GM18867 (cell line): ENCODE measurements around the gene KCNQ1.

Experiments
- ATAC-seq: cut with Tn5 transposase; IDR thresholded peaks from one replicate; pipeline ENCODE4 v1.9.1; 2021; ENCODE audit warnings: mild to moderate bottlenecking, moderate library complexity; ENCODE audit not compliant: unreplicated experiment

The KCNQ1 gene

DNA sequence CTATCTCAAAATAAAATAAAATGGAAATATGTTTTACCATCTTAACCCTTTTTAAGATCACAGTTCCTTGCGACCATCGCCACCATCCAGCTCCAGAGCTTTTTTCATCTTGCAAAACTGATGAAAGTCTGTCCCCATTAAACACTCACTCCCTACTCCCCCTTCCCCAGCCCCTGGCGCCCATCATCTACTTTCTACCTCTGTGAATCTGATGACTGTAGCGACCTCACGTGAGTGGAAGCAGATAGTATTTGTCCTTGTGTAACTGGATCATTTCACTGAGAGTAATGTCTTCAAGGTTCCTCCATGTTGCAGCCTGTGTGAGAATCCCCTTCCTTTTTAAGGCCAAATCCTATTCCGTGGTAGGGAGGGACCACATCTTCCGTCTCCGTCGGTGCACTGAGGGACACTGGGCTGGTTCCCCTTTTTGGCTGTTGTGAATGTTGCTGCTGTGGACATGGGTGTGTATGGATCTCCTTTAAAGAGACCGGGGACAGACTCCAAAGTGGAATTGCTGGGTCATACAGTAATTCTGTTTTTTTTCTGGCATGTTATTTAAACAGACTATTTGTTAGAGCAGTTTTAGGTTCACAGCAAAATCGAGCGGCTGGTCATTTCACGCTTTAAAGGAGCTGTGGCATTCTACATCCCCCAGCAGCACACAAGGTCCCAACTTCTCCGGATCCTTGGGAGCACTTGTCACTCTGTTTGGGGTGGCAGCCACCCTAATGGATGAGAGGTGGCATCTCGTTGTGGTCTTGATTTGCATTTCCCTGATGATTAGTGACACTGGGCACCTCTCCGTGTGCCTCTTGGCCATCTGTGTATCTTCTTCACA, 120.0 kb downstream of the KCNQ1 start:
- ATAC-seq: no peak

DNA sequence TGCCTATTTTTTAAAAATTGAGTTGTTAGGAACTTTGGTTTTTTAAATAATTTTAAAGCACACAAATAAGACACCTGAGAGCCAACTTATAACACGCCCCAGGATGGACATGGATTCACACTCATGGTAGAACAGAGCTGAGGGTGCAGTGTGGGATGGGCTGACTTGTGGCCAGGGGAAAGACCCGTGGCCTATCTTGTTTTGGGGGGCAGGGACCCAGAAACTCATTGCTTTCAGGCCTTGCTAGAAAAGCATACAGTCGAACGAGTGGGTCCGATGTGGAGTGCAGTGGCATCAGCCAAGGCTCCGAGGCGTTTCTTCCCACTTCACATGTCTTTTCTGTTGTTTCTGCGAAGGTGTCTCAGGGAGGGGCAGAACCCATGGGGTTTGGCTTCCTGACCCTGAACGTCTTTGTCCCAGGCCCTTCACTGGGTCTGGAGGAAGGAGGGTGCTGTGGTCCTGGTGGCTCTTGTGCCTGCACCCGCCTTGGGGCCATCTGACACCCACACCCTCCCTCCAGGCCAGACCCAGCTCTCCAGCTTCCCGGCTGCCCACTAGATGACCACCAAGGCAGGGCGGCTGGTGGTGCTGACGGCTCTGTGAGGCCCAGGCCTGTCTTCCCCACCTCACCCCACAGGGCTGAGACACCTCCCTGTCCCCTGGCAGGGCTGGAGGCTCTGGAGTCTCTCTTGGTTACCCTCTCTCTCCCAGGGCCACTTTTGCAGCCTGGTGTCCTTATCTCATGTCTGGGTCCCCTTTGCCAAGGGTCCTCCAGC, 120.8 kb downstream of the KCNQ1 start:
- ATAC-seq: no peak

DNA sequence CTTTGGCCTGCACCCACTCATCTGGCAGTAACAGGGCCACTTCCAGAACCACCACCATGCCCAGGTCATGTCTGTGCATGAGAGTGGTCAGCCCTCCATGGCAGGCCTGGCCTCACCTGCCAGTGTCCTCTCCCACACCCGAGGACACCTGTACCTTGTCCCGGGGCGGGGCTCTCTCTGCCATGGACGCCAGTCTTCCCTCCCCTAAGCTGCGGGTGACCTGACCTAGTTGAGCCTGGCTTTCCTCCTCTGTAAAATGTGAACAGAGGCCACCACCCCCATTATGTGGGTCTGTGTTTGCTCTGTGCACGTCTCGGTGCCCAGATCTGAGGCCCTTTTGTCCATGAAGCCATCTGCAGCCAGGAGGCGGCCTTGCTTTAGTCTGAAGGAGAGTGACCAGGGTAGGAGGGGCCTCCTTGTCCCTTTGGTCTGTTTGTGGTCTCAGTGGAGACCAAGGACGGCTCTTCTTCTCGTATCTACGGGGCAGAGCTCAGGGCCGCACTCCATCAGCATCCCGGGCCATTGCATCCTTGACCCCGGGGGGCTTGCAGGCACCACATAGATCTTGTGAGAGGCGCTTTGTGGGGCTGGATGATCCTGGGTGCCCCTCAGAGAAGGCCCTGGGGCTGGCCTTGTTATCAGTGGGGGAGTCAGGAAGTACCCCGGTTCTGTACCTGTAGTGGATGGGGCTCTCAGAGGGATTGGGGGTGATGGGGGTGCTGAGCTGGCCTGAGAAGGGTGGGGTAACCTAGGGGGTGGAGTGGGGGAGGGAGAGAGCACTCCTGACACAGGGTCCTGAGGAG, 121.6 kb downstream of the KCNQ1 start:
- ATAC-seq: no peak

DNA sequence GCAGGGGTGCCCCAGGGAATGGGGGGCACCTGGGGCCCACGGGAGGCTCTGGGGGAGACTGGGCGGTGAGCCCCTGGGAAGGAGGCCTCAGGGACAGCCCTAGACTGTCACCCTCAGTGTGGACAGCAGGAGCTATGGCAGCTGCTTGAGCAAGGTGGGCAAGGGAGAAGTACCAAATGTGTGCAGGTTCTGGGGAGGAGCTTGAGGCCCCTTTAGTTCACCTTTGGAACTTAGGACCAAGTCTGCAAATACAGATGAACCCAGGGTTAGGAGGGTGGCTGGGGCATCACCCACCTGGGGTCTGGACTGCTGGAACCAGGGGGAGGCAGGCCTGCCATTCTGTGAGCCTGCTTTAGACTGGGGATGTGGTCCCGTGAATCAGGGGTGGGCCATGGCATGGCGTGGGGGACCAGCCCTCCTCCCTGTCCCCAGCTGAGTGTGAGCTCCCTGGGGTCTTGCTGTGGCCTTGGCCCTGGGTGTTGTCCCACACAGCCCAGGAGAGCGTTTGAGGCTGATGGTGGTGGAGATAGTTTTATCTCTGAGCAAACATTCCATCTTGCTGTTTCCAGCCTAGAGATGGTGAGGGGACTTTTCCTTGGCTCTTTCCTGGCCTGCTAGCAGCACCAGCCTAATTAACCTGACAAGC, 122.3 kb downstream of the KCNQ1 start:
- ATAC-seq: no peak

DNA sequence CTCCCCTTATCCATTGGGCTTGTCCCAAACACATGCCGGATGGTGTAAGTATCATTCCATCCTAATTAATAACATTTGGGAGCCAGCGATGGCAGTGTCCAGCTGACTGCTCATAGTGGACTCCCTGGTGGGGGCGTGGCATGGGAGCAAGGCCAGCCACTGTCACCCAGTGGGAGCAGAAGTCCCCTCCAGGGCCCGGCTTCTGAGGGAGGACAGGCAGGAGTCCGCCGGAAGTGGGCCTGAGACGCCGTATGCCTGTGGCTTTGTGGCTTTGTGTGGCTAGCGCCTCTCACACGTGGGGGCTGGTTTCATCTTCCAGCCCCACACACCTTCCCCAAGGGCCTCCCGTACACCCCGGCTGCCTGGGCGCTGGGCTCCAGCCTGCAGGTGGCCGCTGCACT, 124.5 kb downstream of the KCNQ1 start:
- ATAC-seq: no peak

DNA sequence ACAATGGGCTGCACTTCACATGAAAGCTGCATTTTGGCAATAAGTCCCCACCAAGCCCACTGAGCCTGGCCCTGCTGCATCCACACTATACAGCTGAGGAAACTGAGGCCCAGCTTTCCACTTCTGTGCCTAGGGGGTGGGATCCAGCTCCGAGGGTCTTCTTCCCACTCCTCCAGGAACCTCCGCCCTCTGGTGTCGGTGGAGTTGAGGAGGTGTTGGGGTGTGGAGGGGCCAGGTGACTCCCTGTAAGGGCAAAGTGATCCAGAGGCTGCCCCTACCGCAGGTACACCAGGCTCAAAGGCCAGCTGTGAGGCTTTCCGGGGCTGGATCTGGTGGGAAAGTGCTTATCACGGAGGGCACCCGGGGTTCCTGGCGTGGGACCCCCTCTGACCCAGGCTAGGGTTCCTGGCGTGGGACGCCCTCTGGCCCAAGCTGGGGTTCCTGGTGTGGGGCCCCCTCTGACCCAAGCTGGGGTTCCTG, 125.0 kb downstream of the KCNQ1 start:
- ATAC-seq: no peak

DNA sequence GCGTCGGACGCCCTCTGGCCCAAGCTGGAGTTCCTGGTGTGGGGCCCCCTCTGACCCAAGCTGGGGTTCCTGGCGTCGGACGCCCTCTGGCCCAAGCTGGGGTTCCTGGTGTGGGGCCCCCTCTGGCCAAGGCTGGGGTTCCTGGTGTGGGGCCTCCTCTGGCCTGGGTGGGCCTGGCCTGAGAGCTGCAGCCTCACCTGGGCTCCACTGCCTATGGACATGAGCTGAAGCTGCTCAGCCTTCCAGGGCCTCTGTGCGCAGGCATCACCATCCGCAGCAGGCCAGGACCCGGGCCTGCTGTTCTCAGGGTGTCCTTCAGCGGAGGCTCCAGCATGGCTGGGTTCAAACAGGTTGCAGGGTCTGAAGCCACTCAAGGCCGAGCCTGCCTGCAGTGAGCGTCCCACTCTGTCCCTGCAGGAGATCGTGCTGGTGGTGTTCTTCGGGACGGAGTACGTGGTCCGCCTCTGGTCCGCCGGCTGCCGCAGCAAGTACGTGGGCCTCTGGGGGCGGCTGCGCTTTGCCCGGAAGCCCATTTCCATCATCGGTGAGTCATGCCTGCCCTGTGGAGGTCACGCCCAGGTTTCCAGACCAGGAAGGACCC, 125.5 kb downstream of the KCNQ1 start:
- ATAC-seq: no peak

DNA sequence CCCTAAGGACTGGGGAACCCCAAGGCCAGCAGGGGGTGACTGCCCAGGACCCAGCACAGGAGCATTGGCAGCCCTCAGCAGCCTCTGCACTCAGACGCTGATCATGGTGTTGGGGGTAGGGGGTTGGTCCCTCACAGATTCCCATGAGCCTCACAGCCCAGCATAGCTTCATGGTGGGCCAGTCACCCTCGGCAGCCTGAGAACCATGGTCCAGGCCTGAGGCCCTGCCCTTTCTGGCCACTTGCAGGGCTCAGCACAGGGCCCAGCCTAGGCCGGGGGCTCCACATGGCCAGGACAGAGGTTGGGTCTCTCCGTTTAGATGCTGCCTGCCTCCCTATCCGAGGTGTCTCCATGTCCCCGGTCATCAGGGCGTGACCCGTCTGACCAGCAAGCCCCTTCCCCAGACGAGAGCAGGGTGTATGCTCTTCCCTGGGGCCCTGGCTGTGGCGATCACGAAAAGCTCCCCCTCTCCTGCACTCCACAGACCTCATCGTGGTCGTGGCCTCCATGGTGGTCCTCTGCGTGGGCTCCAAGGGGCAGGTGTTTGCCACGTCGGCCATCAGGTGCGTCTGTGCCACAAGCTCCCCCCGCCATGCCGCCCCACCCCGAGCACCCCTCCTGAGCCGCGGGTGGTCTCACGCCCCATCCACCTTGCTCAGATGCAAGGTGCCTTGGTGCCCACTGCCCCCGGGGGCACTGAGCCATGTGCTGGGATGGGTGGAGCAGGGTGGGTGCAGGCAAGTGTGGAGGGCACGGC, 126.2 kb downstream of the KCNQ1 start:
- no peak for ATAC-seq

DNA sequence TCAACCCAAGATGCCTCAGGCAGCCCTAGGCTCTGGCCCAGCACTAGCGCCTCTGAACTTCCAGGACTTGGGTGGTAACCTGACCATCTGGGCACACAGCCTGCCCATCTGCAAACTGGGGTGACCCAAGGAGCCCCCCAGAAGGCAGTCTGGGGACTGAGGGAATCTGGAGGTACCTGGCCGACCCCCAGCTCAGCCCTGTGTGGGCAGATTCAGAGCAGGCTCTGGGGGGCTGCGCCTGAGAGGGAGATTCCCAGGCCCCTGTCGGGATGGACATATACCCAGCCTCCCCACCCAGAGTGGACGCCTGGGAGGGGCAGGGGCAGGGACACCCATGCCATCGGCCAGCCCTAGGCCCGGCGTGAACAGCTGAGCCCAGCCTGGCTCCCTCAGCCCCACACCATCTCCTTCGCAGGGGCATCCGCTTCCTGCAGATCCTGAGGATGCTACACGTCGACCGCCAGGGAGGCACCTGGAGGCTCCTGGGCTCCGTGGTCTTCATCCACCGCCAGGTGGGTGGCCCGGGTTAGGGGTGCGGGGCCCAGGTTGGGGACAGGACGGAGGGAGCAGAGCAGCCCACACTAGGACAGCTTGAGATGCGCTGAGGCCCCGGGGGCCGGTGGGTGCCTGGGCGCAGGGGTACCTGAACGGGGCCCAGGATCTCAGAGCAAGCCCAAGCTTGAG, 126.9 kb downstream of the KCNQ1 start:
- no peak for ATAC-seq

DNA sequence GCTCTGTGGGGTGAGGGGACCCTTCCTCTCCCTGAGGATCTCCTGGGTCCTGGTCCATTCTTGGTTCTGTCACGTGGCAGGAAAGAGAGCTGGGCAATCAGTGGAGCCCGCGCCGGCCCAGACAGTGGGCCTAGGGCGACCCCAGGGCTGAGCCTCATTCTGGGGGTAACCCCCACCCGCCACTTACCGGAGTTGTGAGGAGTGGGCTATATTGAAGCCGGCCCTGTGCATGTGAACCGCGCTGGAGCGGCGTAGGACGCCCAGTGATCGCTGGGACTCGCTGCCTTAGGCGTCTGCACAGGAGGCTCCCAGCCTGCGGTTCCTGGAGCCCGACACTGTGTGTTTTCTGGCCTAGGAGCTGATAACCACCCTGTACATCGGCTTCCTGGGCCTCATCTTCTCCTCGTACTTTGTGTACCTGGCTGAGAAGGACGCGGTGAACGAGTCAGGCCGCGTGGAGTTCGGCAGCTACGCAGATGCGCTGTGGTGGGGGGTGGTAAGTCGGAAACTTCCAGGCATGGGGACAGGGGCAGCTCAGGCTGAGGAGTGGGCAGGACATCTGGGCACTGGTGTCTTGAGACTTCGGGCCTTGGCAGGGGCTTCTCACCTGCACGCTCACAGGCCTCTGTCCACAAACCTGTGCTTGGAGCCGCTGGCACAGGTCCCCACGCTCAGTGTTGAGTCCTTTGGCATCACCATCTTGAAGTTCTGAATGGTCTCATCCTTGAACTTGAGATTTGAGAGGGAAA, 127.9 kb downstream of the KCNQ1 start:
- ATAC-seq: no peak

DNA sequence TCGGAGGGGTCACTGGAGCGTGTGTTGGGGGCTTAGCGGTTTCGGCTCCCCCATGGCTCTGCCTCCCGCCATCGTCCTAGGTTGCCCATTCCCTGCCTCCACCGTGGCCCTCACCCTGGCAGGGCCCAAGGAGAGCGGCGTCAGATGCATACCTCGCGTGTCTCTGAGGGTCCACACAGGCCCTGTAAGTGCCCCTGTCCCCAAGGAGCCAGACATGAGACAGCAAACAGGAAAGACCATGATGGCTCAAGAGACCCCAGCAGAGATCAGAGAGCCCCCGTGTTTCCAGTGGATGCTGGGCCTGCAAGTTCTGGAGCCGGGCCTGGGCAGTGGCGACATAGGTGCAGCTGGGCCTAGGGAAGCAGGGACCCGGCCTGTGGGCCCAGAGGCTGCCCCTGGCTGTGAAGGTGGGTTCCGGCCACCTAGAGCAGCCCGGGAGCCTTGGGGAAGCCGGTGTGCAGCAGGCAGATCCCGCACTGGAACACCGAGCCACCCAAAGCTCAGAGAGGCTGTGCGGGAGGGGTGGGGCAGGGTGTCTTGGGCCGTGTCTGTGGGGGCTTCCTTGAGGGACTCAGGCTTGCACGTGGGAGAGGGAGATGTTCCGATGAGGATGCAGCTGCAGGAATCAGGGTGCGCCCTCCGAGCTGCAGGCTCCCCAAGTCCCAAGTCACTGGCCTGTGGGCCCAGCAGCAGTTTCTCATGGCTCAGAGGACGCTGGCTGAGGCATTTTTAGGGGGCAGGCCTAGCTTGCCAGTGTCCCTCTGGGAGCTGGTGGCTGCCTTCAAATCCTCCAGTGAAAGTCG, 128.6 kb downstream of the KCNQ1 start:
- no peak for ATAC-seq

DNA sequence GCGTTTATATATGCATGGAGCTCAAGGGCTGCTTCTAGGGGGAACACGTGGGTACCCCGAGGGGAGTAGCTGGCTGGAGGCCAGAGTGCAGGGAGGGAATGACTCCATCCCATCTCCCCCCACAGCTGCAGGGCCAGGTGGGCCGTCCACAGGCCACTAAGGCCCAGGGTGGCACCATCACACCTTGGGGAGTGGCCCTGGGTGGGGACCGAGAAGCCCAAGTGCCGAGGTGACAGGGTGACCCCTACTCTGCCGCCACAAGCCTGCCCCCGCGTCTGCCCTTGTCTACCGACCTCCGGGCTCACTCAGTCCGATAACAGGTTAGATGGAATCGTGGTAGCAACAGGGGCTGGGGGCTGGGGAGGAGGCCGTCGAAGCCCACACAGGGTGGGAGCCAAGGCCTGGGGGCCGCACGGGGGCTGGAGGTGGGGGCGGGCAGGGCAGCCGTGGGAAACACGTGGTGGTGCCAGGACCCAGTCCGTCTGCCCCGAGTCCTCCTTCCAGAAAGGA, 129.3 kb downstream of the KCNQ1 start:
- ATAC-seq: no peak

DNA sequence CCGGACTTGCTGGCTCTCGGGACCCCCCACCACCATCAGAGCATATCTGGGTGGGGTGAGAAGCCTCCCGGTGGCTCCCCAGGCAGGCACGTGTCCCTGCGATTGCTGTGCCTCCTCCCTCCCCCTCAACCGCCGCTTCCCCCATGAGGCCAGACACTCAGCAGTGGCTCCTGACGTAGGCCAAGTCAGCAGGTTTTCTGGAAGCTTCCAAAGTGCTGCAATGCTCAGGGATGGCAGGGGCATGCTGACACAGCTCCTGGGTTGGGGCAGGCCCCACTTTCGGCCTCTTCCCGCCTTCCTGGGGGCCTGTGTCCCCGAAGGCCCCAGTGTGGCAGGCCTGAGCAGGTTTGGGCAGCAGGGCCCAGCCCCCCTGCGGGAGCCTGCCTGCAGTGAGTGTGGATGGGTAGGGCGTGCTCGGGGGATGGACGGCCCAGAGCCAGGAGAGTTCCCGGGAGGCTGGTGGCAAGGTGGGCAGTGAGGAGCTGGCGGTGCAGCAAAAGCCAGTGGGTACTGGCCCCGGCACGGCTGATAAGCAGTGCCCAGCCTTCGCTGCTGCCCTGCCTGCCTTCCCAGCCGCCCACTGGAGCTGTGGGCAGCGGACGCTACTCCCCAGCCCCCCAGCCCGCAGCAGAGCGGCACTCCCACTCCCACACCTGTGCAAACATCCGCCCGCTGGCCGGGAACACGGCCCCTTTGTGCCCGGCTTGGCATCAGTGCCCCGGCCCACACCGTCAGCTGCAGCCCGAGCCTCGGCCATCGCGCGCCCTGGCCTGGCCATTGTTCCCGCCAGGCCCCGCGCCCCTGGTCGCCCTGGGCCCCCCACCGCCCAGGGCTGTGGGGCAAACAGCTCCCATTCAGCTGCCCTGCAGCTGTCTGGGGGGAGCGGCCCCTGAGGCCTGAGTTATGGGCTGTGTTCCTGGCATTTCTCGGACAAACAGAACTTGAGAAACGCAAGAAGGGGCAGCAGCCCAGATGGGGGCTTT, 130.0 kb downstream of the KCNQ1 start:
- no peak for ATAC-seq

DNA sequence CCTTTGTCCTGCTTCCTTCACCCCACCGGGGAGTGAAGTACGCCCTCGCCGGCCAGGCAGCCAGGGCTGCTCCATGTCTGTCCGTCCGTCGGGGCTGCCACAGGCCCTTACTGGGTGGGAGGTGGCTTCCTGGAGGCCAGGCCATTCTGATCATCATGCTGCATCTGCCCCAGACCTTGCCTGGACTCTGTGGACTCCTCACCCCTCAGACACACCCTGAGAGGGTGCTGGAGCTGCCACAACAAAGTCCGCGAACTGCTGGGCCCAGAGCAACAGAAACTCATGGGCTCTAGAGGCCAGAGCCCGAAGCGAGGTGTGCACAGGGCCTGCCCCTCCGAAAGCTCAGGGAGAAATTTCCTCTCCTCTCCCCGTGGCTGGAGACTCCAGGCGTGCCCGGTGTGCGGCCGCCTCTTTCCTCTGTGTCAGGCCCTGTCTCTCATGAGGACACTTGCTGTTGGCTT, 130.8 kb downstream of the KCNQ1 start:
- ATAC-seq: no peak

DNA sequence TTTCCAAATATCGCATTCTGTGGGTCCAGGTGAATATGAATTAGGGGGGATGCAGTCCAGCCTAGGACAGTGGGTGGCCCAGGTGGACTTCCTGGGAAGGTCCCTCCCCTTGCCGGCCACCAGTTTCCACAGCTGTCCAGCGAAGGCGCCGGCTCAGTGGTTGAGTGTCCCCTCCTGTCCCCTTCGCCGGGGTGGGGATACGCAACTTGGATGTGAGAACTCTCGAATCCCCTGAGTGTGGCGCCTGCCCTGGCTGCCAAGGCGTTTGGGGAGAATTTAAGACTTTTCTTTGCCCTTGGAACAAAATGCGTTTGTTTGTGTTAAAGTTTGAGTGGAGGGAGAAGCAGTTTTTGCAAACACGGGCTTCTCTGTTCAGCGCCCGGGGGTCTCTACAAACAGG, 131.3 kb downstream of the KCNQ1 start:
- no peak for ATAC-seq

DNA sequence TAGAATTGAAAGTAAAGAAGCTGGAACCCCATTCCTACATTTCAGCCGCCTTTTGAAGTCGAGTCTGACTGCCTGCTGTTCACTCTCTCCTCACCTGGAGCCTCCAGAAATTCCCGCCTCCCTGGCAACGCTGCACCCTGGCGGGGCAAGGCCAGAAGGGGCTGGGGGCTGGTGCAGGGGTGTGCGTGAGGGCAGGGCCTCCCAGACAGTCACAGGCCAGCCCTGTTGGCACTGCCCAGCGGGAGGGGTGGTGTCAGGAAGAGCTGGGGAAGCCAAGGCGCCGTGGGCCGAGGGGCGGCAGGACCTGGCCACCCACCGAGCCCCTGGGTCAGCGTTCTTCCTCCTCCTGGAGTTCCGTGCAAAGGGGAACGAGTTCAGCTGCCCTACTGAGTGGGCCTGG, 131.7 kb downstream of the KCNQ1 start:
- ATAC-seq: no peak
